Ovary (tissue), 3 donors: ENCODE measurements around the gene KCNN4.
"Not testable (repeated sequence)": the region's sequence is repeated elsewhere in the genome, so short reads cannot be mapped to it uniquely, and the experiment has no call there.

ENCODE experiments used
- CTCF ChIP-seq, 3 donors: fragments of 450-650 bp in 2 of 3; fragments of 200-600 bp in 1 of 3; IDR thresholded peaks; one replicate each; pipeline versions ENCODE4 v1.5.1 to v1.8.0; 2016 to 2022; ENCODE audit warnings: antibody characterized with exemption in 3 of 3, mild to moderate bottlenecking in 1 of 3
- EP300 ChIP-seq: sonication (generic); formaldehyde crosslinking; IDR thresholded peaks from one replicate; pipeline ENCODE4 v1.6.1; 2017; ENCODE audit warnings: antibody characterized with exemption
- POLR2A ChIP-seq: fragments of 450-650 bp; IDR thresholded peaks from one replicate; pipeline ENCODE4 v1.6.1; 2017; ENCODE audit warnings: antibody characterized with exemption, mild to moderate bottlenecking, moderate library complexity
- donor health status: DM: no; HTN: no; CAD: no.

- not testable (repeated sequence) for TF ChIP-seq CTCF (IDR thresholded peaks at IDR 0.05); POLR2A; EP300
Measured at GRCh38 chr19:43764684-43765083, 16.1 kb downstream of the KCNN4 start.
